ENCODE data around the gene NAB2. TPM values are rescaled to one million over a fixed set of nuclear protein-coding genes. Genes with fewer than 3 reads are reported as not detected.
"Not testable (repeated sequence)": the region's sequence is repeated elsewhere in the genome, so short reads cannot be mapped to it uniquely, and the experiment has no call there.

Gene NAB2
- polyA plus RNA-seq, 12 donors = 22.3 to 59.0 (median 28.5) TPM; not detected in 1

DNA sequence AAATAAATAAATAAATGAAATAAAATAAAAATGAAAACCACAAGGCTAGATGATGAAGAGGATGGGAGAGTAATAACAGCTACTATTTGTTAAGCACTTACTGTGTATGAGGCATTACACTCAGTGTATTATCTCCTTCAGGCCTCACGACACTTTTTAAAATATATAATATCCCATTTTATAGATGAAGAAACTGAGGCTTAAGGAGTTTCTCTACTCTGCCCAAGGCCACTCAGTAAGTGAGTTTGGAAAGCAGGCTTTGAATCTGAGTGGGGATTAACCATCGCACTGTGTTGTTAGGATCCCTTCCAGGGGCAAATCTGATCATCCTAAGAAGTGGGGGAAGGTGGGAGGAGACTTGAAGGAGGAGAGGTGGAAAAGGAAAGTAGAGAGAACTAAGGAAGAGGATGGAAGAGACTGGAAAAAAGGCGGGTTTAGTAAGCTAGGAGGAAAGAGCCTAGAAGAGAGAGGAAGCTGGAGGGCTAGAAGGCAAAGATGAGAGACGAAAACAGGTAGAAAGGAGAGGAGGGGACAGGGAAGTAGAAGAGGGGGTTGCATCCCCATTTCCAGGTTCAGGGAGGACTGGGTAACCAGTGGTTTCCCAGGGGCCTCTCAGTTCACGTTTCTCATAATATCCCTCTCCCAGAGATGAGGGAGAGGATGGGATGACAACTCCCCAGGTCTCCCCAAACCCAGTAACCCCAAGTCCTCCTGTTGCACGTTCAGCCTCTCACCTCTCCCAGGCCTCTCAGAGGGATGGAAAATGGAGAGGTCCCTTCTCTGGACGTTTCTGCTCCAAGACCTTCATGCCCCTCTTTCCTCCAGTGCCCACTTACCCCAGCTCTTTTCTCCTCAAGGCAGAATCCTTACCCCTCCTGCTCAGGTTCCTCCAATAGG is 20.5 kb downstream of the NAB2 start:
- DNase-seq = no peak

DNA sequence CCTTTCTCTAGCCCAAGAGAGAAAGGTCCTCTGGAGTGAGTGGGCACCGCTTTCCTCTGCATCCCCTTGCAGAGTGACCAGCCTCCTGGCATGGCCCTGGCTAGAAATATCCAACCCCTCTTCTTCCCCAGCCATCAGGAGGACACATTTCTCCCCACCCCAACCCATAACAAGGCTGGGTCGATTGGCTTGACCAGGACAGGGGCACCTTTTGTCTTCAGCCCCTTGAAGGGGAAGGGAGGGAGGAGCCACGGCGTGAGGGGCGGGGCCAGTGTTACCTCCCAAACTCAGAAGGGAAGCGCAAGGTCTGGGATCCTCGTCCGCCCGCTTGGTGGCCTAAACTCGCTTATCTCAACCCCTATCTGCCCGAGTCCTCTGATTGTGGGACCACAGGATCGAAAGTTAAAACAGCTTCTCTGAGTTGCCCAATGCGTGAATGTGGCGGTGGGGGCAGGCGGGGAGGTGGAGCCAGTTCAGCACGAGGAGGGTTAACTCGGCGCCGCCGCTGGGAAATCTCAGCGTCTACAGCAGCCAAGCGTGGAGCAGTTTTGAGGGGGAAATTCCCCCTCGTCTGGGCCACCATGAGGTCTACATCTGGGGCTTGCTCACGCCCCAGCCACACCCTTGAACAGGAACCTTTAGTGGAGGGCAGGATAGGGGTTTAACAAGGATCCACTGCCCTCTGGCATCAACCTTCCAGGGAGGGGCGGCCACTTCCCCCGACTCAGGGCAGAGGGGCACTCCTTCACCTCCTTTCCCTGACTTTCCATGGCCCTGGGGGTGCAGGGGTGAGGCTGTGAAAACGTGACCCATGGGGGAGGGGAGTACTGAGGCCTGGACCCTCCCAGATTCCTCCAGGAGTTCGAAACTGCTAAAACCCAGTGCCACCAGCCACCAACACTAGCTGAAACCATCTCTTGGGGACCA is 21.5 kb downstream of the NAB2 start:
- DNase-seq = no peak

DNA sequence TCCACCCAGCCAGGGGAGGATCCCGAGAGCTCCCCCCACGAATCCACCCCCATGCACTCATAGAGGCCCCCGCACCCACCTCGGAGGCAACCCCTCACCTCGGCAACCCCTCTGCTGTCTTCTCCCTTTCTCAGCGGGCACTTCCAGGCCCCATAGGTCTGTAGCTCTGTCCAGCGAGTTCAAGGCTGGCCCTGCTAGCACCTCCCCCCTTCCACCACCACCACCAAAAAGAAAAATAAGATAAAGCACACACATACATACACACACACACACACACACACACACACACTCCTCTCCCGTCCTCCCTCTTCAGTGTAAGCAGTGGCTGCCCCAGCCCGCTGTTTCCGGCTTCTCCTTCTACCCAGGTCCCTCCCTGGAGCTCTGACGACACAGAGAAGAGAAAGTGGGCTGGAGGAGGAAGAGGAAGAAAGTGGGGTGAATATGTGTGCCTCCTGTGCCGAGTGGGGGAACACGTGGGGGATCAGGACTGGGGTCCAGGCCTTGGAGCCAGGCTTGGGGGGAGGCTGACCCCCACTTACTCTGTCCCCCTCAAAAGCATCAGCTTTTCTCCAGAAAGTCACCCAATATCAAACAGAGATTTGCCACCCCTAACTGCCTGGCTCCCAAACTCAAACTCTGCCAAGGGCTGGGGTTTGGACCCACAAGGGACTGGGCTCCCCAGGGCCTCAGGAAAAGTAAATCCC is 22.3 kb downstream of the NAB2 start, which contains the start of gene STAT6:
Gene STAT6, minus strand, starts transcription at position 332 of the 704 bp plus-strand sequence. CDS start 3,084 bp downstream, outside the sequence.
- peak; percentile 84 for DNase-seq

DNA sequence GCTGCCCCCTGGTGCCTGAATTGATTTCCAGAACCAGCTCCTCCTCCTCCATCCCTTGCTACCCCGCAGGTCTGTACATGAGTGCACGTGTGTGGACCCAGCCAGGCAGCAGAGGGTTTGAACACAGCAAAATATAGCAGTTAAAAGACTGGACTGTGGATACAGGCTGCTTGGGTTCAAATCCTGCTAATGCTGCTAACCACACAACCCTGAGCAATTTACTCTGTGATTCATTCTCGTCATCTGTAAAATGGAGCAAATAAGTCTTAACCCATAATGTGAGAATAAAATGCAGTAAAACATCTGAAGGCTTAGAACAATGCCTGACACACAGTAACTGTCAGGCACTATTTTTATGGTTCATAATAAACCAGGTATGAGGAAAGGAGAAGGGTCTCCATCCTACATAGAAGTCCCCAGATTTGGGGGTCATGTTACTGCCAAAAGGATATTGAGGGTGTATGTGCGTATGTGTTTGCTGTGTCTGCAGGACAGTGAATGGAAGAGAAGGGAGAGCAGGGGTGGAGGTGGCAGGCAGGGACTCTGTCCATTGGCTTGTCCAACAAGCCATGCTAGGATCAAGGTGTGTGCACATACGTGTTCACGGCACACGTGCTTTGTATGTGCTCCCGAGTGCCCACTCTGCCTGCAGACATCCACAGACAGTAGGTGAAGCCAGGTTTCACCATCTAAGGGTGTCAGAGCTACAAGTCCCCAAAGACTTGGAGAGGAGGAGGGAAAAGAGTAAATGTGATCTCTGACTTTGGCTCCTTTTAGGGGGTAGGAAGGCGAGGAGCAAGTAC is 23.8 kb downstream of the NAB2 start:
- no peak for DNase-seq

DNA sequence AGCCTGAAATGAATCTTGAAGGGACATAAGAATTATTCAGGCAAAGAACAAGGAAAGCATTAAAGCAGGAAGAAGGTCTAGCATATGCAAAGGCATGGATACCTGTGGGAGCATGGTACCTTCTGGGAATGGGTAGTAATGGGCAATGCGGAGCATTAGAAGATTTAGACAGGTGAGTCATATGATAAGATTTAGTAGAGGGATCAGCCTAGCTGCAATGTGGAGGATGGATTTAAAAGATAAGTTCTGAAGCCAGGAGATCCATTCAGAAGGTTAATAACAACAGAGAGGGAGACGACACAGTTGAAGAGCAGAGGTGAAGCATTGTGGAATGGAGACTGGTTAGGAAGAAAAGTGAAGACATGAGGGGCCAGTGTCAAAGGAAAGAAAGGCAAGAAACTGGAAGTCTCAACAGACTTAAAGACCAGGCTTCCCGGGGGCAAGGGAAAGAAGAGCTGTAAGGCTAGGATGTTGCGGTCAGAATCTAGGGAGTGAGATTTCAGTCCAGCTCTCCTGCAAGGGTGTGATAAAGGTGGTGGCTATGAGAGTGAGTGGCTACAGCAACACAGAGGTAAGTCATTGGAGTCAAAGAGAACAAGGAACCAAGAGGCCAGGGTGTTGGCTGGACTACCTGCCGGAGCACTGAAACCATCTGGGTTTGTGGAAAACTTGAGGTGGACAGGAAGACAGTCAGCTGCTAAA is 27.8 kb downstream of the NAB2 start:
- no peak for DNase-seq

DNA sequence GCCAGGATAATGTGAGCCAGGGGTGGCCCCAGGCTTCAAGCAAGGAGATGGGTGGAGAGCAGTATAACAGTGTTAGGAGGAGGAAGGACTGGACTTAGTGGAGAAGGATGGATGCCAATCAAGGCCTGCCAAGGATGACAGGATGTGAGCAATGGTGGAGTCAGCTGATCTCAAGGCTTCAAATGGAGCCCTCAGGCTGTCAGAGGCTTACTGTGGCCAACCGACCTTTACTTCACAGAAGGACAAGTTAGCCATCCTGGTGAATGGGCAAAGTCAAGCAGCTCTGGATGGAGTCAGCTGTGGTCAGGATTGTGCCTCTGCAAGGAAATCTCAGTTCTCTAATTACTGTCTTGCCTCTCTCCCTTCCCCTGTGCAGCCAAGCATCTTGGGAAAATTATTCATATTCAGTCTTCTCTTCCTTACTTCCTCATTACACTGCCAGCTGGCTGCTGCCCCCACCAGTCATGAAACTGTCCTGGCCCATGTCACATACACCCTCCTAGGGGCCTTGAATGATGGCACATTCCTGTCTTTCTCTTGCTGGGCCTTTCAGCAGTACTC is 29.9 kb downstream of the NAB2 start:
- no peak for DNase-seq

DNA sequence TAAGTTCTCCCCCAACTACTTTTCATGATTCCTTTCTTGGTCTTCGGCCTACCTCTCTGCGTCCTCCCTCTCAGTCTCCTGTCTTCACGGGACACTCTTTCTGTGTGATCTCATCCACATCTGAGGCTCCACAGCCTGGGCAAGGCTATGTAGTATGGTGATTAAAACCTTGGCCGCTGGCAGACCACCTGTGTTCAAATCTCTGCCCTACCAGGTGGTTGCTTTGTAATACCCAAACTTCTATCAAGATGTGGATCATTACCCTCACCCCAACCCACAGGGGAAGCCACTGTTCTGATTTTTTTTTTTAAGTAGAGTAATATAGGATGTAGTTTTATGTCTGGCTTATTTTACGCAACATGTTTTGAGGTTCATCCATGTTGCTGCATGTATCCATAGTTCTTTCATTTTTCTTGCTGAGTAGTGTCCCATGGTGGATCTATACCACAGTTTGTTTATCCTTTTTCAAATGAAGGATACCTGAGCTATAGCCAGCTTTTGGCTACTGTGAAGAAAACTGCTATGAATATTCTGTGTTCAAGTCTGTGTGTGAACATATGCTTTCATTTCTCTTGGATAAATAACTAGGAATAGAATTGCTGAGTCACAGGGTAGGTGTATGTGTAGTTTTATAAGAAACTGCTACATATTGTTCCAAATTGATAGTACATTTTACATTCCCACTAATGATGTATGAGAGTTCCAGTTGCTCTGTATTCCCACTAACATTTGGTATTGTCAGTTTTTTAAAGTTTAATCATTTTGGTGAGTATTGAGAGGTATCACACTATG is 30.6 kb downstream of the NAB2 start:
- no peak for DNase-seq

DNA sequence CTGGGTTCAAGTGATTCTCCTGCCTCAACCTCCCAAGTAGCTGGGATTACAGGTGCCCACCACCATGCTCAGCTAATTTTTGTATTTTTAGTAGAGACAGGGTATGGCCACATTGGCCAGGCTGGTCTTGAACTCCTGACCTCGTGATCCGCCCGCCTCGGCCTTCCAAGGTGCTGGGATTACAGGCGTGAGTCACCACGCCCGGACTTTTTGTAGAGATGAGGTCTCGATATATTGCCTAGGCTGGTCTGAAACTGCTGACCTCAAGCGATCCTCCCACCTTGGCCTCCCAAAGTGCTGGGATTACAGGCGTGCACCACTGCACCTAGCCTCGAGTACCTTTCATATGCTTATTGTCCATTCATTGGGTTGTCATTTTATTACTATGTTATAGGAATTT is 31.8 kb downstream of the NAB2 start:
- not testable (repeated sequence) for DNase-seq

DNA sequence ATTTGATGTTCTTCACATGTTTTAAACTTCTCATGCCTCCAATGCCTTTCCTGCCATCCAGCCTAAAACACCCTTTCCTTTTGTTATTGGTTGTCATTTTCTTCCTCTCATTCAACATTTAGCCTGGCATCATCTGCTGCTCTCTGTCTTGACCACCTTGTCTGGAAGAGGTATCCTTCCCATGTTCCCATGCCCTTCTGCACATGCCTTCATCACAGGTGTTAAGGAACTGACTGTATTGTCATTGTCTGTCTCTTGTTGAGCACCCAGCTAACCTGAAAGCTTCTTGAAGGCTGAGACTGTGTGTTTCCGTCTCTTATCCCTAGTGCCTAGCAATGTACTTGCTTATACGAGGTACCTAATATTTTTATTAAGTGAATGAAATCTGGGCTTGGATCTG is 34.9 kb downstream of the NAB2 start:
- no peak for DNase-seq

DNA sequence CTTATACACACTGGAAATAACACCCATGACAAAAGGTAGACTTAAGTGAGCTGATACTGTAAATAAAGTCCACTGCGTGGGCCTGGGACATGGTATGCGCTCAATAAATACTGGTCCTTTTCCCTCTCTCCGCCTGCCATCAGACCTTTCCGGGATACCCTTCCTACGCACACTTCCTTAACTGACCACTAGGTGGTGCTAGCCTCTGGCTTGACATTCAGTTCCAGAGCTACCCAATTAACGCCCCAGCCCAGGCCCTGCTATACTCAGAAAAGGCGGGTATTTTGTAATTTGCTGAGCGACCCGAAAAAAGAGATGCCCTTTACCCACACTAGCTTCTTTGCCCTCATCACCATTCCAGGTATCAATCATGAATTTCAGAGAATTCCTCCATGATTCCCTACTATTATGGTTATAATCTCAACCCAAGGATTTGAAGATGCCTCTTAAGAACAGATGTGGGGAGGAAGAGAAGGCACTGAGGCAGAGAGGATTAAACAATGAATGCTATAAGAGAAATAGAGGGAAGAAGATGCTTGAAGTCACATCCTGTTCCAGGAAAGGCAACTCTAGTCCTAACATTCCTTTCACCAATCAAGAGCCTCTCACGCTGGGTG is 35.5 kb downstream of the NAB2 start:
- DNase-seq = peak; percentile 84

DNA sequence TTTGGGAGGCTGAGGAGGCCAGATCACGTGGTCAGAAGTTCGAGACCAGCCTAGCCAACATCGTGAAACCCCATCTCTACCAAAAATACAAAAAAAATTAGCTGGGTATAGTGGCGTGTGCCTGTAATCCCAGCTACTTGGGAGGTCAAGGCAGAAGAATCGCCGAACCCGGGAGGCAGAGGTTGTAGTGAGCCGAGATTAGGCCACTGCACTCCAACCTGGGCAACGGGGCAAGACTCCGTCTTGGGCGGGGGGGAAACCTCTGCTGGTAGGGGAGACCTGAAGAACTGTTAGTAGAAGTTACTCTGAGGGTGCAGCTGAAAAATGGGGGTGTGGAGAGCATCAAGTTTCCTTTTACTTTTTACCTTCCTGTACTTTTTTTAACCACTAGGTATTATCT is 37.1 kb downstream of the NAB2 start:
- no peak for DNase-seq

DNA sequence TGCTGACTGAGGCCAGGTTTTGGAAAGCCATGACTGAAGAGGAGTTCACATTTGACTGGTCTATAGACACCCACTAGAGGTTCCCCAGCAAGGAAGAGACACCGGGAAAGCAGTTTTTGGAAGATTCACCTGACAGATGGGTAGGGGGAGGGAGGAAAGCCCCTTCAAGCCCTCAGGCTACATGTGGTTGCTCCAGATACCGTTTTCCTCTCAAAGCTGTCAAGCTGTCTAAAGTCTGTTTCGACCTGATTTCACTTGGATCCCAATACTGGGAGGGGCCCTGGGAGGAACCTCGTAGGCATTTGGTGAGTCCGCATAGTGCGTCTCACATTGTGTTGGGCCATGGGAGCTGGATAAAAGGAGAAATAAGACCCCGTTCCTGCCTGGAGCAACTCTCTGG is 37.6 kb downstream of the NAB2 start:
- no peak for DNase-seq

DNA sequence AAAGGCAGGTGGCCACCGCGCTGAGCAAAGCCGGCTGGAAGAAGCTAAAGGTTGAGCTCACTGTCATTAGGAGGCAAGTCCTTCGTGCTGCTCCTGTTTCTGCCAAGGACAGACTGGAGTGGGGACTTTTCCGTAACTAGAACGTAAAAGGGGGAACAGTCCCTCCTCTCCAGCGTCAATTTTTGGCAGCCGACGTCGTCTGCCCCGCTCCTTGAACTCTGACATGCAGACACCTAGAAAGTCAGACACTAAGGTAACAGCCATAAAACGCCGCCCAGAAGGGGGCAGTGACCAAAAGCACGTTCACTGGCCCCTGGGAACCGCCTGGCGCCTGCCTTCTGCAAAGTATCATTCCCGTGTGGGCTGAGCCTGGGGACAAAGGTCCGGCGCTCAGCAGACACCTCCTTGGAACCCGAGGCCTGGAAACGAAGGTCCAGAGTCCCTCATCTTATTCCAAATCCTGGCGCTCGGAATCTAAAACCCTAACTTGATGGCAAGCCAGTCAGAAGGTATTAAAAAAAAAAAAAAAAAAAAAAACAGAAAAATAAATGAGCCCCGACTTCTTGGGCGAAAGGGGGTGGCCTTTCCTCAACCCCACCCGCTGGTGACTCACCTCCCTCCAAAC is 38.3 kb downstream of the NAB2 start:
- DNase-seq = no peak

DNA sequence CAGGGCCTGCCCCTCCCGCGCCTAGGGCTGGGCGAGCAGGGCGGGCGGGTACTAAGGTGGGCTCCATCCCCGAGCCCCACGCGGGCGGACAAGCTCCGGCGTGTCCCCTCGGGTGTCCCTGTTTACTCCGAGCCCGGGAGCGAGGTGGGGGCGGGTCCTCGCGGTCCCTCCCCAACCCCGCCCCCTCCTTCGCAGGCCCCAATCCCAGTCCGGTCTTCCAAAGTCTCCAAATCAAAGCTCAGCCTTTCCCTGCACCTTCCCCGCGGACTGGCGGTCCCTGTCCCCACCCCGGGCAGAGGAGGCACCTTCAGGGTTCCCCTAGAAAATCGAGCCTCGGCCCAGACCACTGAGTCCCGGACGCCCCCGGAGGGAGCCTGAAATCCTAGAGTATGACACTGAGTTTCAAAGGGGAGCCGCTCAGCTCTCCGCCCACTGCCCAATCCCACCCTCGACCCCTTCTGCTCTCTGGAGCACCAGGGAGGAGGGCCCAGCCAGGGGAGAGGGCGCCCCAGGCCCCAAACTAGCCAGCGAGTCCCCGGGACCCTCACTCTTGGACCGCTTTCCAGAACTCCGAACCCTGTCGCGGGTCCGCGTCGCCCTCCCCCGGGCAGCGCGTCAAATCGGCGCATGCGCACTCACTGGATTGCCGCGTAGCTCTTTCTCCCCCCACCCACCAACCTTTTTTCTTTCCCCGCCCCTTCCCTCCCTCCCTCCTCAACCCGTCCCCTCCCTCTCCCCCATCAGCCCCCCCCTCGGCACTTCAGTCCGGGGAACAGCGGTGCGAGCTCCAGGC is 39.0 kb downstream of the NAB2 start, which contains the start of gene LRP1:
Gene LRP1, plus strand, starts transcription at position 758 of the 793 bp plus-strand sequence. CDS start 482 bp downstream, outside the sequence.
- peak; percentile 95 for DNase-seq

DNA sequence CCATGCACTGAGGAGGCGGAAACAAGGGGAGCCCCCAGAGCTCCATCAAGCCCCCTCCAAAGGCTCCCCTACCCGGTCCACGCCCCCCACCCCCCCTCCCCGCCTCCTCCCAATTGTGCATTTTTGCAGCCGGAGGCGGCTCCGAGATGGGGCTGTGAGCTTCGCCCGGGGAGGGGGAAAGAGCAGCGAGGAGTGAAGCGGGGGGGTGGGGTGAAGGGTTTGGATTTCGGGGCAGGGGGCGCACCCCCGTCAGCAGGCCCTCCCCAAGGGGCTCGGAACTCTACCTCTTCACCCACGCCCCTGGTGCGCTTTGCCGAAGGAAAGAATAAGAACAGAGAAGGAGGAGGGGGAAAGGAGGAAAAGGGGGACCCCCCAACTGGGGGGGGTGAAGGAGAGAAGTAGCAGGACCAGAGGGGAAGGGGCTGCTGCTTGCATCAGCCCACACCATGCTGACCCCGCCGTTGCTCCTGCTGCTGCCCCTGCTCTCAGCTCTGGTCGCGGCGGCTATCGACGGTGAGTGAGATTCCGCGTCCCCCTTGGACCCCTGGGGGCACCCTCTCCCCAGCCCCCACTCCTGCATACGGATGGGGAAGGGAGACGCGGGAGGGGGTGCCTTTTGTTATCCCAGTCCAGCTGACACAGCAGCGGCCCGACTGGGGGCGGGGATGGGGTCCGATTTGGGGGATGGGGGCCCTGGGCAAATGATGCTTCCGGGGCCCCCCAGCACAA is 39.8 kb downstream of the NAB2 start:
- DNase-seq = no peak

DNA sequence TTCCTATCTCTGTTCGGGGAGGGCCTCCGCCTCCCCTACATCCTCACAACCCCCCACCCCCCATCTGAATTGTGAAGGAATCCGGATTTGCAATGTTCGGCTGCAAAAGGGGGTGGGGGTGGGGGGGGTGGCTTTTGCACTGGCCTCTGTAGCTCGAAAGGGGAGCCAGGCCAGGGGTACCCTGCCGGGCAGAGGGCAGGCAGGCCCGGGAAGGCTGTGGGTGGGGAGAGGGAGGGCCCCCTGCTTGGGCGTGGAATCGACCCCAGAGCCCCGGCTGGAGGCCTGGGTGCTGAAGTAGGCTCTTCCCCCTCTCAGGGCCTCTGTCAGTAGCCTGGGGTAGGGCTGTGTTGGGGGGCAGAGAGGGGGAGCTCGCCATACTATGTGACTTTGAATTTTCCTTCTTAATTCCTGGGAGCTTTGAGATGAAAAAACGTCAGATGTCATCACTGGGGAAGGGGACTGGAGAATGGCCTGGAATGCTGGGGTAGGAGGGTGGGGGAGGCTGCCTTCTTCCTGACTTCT is 40.5 kb downstream of the NAB2 start:
- no peak for DNase-seq

All from muscle of arm (tissue), 12 donors.